Stimulated activated CD4-positive, alpha-beta T cell treated with anti-CD3 and anti-CD28 coated beads, Interleukin-2, amount 100 ng/mL, for 48 hours (primary cell): ENCODE measurements around the gene RNF215.
"Not testable (repeated sequence)": the region's sequence is repeated elsewhere in the genome, so short reads cannot be mapped to it uniquely, and the experiment has no call there.

Source experiments
- DNase-seq, 2 donors: peaks; one replicate each; pipeline ENCODE4 v3.0.0-alpha.2; 2020

The RNF215 gene

DNA sequence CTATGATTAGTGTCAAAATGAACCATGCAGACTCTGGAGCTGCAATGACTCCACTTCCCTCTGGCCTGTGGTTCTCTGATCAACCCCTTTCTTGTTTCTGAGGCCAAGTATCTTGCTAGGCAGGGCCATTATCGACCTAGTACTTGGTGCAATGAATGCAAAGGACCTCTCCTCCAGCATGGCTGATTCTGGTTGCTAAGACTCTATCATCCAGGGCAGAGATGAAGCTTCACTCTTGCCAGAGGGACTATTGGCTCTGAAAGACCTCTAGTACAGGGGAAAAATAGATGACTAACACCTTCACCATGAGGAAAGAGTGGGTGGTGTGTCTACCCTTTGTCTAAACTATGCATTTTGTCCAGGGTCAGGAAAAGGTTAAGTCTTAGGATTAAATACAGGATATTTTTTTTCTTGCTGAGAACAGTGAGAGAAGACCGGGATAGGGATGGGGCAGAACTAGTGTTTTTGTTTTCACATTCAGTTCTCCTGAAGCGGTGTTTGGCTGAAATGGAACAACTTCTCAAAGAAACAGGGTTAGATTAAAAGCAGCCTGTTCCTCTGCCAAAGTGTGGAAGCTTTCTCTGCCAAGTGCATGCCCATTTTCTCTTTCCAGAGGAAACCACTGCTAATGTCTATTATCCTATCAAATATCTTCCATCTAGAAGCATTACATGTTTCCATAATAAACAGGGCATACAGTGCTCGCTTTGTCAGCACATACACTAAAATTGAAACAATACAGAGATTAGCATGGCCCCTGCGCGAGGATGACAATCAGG is 33.3 kb upstream of the RNF215 start:
- no peak for DNase-seq

DNA sequence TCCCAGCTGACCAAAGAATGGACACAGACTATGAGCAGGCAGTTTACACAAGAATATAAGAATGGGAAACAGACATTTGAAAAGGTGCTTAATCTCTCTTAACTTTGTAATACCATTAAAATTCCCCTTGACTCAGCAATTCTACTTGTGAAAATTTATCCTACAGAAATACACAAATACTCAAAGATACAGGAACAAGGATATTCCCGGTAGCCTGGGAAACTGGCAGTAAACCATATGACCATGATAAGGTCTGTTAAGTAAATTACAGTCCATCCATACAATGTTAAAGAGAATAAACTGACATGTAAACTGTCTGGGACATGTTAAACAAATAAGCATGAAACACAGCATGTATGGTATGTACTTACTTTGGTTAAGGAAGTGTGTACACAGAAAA is 29.6 kb upstream of the RNF215 start:
- no peak for DNase-seq

DNA sequence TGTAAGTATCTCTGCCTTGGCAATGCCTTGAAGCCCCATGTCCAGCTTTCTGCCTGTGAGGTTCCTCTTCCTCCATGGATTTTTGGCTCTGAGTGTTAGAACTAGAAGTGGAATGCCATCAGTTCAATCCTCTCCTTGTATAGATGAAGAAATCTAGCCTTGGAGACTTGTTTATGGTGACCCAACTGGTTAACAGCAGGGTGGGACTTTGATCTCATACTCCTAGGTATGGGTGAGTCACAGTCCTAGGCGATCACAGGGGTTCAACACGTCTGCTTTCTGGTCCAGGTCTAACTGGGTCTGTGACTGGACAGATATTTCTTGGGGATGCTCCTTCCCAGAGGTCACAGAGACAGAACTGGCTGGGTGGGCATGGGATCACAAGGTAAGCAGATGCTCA is 29.2 kb upstream of the RNF215 start:
- DNase-seq, result no peak

DNA sequence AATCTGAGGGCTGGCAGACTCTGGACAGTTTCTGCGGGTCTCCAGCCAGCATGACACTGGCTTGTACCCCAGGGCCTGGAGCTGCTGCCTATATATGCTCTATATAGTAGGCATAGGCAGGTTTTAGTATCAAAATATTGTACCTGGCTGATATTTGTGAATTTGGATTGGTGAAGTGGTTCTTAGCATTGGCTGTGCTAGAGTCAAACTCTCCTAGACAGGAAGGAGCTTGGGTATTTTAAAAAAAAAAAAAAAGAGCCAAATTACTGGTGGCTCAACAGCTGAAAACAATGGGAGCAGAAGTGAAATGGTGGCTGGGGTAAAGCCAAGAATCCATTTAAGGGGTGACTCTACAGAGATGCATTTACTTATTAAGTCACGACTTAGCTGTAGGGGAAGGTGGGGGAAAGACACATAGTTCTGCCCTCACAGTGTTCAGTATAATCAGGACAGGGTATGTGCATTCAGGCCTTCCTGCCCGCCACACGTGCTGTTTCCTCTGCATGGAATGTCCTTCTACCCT is 27.4 kb upstream of the RNF215 start:
- no peak for DNase-seq

DNA sequence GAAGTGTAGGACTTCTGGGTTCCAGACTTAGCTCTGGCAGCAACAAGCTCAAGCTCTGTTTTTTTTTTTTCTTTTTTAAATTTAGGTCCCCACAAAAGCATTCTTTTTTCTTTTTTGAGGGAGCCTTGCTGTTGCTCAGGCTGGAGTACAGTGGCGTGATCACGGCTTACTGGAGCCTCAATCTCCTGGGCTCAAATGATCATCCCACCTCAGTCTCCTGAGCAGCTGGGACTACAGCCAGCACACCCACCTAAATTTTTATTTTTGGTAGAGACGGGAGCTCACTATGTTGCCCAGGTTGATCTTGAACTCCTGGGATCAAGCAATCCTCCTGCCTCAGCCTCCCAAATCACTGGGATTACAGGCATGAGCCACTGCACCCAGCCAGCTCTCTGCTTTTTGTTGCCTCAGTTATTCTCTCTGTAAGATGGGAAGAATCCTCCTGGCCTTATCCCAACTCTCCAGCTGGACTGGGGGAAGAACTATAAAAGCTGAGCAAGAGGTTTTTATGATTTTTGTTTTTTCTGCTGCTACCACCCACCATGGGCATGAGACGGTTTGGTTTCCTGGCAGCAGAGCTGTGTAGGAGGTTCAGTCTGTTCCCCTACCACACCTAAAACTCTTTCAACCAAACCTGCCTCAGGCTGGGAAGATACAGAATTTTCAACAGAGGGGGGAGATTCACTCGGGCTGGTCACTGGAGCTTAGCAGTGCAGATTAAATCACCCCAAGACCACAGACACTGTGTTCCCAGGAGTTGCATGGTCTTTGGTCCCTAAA is 26.7 kb upstream of the RNF215 start:
- DNase-seq, result no peak

DNA sequence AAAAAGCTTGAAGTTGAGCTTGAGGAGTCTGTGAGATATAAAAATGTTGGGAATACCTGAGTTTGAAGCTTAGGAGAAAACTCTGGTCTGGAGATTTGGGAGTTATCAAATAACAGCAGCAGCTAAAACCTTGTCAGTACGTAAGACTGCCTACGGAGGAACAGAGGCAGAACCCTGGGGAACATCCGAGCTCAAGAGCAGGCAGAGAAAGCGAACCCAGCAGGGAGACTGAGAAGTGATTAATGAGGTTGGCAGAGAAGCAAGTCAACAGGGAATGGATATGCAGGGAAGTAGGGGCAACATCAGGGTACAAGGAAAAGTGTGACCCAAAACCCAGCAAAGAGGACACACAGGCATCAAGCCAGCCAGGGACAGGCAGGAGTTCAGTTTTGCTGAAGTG is 25.8 kb upstream of the RNF215 start:
- DNase-seq, result no peak

DNA sequence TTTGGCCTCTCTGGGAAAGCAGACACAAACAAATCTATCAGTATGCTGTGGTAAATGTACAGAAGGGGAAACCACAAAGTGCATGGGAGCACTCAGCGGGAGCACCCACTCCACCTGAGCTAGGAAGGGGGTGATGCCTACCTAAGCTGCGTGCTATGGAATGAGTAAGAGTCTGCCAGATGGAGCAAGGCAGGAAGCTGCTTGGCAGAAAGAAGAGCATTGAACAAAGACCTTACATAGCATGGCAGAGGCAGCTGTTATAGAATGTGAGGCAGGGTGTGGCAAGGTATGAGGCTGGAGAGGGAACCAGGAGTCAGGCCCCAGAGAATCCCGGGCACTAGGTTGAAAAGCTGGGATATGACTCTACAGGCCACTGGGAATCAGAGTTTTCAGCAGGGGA is 24.6 kb upstream of the RNF215 start:
- no peak for DNase-seq

DNA sequence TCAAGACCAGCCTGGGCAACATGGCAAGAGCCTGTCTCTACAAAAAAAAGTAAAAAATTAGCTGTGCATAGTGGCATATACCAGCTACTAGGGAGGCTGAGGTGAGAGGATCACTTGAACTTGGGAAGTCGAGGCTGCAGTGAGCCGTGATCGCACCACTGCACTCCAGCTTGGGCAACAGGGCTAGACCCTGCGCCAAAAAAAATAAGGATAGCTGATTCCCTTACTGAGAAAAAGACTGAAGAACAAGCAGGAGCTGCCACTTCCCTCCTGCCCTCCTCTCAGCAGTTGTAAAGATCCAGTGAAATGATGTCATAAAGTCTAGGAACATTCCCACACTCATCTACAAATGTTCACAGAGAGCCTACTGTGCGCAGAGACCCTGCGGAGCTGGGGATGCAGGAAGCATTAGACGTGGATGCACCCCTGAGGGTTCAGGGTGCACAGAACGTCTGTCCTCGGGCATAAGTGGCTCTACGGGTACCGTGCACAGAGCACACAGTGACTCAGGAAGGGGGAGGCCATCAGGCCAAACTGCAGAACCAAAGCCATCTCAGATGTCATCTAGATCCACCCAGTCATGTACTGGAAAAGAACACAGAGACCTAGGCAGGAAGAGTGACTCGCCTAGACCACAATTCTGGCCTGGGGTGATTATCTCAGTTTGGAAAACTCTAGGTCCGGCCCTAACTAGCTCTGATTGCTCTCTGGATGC is 21.3 kb upstream of the RNF215 start:
- no peak for DNase-seq

DNA sequence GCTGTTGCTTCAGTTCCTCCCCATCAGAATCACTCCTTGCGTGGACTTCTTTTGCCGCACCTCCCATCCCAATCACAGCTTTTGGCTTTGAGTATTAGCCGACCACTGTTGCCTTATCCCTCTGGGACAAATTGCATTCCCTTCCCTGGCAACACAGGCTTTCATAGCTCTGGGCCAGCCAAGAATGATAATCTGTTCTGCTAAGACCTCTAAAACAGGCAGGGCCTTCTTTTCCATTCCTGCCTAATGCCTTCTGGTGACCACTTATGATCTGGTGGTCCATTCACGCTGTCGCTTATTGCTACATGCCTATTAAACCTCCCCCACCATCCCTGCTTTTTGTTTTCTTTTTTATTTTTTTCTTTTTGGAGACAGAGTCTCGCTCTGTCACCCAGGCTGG is 19.2 kb upstream of the RNF215 start:
- DNase-seq, result no peak

DNA sequence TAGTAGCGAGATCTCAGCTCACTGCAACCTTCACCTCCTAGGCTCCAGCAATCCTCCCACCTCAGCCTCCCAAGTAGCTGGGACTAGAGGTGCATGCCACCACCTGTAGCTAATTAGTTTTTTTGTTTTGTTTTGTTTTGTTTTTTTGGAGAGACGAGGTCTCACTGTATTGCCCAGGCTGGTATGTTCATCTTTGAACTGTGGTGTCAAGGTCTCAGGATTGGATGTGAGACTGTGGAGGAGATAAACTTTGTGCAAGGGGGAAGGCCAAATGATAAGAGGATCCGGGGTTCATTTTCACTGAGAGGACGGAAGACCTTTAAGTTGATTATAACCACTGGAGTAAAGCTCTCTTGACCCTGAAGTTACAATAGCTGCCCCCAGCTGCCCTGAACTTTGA is 18.5 kb upstream of the RNF215 start:
- no peak for DNase-seq

DNA sequence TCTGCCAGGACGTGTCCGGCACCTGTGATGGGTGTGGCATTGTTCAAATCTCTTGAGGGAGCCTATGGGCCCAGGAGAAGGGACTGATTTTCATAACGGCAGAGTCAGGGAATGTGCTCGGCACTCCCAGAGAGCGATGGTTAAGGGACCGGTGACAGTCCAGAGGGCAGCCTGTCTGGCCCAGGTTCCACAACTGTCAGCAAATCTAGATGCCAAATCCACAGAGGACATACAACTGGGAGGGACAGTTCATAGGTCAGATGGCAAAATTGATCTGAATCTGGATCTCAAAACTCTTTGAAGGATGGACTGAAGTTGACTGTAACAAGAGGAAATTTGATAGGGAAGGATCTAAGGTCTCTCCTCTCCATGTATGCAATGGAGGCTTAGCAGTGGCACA is 17.1 kb upstream of the RNF215 start:
- DNase-seq, result no peak

DNA sequence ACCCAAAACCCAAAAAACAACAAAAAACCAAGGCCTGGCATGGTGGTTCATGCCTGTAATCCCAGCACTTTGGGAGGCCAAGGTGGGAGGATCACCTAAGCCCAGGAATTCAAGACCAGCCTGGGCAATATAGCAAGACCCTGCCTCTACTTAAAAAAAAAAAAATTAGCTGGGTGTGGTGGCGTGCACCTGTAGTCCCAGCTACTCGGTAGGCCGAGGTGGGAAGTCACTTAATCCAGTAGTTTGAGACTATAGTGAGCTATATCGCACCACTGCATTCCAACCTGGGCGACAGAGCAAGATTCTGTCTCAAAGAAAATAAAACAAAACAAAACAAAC is 15.5 kb upstream of the RNF215 start:
- DNase-seq, result not testable (repeated sequence)

DNA sequence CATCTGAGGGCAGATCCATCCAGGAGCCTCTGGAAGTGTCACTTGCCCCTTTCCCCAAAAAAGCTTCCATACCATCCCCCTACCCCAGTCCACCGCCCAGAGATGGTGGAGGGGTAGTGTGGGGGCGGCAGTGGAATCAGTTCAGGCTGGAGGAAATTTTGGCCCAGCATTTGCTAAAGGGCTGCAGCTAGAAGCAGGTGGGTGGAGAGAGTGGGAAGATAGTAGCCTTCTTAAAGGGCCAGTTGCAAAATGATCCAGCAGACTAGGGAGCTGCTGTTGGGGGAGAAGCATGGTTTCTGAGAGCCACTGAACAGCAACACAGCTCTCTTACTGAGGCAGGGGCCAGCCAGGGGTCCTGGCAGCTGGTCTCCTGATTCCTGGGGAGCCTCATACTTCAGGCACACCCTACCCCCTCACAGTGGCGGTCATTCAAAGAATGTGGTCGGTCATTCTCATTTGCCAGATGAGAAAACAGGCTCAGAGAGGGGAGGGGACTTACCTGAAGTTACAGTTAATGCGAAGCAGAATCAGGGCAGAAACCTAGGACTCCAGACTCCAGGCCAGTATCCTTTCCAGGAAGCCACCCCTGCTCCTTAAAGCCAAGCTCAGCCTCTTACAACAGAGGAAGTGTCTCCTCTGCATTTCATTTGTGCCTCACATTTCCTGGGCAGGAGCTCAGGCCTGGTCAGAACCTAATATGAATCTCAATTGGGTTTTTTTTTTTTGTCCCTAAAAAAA is 15.0 kb upstream of the RNF215 start:
- no peak for DNase-seq

DNA sequence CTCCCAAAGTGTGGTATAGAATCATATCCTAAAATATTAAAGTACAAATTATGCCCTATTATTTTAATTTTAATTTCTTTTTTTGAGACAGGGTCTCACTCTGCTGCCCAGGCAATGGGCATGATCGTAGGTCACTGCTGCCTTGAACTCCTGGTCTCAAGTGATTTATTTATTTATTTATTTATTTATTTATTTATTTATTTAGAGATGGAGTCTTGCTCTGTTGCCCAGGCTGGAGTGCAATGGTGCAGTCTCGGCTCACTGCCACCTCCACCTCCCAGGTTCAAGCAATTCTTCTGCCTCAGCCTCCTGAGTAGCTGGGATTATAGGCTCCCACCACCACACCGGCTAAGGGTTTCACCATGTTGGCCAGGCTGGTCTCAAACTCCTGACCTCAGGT is 13.8 kb upstream of the RNF215 start:
- DNase-seq, result not testable (repeated sequence)

DNA sequence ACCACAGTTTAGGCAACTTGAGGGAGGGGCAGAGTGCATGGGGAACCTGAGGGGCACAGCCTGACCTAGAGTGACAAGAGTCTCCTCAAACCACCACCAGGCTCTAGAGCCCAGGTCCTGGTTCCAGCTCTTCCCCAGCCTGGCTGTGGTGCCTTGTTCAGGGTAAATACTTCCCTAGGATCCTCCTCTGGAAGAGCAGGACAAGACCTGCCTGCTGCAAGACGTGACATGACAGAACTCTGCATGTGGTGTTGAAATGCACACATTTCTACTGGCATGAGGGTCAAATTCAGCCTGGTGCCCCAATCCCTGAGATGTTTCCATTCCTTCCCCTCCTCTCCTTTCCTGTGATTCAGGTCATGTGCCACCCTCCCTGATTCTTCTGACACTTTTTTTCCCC is 12.9 kb upstream of the RNF215 start:
- no peak for DNase-seq

DNA sequence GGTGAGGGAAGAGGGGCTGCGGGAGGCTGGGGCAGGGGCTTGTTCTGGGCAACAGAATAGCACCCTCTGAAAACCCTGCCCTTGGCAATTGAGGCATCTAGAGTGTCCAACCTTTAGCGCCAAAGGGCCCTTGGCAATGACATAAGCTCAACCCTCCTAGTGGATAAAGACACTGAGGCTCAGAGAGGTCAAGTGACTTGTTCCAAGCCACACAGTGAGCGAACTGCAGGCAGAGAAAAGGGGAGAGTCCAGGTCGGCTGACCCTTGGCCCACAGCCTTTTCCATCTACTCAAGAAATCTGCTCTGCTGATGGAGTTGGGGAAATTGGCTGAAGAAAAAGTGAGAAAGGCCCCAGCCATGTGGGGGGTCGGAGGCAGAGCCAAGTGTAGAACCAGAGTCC is 12.5 kb upstream of the RNF215 start:
- DNase-seq, result no peak

DNA sequence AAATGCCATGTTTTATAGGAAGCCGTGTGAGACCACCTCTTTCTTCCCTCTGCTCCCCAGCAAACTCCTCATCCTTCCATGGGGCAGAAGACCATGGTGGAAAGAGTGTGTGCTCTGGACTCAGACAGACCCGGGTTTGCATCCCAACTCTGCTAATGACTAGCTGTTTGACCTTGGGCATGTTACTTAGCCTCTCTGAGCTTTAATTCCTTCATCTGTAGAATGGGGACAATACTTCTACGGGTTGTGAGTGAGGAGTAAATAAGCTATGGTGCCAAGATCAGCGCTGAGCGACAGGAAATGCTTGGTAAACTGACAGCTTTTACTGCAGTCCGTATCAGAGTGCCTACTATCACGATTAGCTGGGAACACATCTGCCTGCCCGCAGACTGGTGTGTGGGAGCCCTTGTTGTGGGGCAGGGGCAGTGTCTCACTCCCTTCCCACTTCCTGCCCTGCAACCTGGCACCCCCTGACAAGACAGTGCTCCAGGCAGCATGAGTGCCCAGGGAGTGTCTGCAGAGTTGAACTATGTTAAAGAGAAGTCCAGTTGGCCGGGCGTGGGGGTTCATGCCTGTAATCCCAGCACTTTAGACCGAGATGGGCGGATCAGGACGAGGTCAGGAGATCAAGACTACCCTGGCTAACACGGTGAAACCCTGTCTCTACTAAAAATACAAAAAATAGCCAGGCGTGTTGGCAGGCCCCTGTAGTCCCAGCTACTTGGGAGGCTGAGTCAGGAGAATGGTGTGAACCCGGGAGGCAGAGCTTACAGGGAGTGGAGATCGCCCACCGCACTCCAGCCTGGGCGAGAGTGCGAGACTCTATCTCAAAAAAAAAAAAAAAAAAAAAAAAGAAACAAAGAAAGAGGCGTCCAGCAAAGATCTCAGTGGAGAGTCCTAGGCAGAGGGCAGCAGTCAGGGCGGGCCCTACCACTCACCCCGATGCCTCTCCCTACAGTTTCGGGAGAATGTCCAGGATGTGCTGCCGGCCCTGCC is 11.8 kb upstream of the RNF215 start:
- DNase-seq, result no peak

DNA sequence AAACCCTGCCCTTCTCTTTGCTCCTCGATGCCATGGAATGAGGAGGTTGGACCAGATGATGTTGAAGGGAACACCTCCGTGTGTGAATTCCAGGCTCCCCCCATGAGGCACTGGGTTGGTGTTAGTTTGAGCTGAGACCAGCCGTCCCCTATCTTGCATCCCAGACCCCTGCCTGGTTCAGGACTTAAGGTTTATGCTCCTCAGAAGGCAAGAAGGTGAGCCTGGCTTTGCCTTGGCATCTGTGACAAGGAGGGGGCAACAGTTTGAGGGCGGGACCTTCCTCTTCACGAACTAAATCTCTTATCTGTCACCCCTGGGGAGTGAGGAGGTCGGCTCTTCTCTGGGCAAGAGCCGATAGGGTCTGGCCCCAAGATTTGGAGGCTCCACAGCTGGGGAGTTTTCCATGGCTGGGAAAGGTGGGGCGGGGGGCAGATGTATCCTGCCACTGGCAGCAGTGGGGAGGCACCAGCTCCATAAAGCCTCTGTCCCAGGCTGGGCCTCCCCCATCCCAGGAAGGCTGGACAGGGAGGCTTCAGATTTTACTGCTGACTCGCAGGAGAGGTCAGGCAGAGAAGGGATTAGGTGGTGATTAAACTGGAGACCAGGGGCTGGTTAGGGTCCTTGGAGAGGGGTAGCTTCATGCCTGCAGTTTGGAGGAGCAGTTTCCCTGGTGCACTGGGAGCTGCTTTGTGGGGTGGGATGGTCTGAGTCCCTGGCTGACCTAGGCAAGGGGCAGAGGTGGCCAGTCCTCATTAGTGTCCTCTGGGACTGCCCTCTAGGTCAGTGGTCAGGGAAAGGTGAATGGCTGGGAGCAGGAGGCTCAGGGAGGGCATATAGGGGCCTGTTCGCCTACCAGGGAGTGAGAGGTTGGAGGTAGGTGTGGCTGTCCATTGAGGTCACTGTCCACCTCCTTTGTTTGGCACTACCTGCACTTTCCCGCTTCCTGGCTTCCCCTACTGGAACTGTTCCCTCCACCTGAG is 10.7 kb upstream of the RNF215 start:
- no peak for DNase-seq

DNA sequence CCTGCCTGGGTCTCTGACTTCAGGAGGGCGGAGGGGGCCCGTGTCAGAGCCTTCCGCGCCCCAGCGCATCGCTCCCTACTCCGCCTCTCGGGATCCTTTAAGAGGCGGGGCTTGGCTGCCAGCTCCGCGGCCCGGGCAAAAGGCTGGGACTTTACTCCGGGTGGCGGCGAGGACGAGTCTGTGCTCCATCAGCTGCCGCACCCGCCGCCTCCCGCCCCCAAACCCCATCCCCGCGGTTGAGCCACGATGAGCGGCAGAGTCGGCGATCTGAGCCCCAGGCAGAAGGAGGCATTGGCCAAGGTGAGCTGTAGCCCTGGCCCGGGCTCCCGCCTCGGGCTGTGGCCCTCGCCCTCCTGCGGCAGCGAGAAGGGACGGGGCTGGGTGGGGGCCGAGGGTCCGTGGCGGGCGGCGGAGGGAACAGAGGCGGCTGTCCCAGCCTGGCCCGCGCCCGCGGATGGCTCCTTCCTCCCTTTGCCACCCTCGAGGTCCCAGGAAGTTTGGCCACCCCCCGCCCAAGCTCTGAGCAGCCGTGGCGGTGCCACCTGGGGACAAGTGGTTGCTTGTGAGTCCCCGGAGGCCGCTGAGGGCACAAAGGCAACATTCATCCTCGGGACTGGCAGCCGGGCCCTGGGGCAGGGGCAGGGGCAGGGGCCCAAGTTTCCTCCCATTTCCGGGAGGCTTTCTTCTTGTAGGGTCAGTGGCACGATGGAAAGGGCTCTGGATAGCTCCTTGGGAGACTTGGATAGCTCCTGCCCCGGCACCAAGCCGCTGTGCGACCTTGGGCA is 9.9 kb upstream of the RNF215 start, which contains the start of gene SEC14L2:
Gene SEC14L2 (plus strand): TSS at position 148 of the 785 bp plus-strand sequence. CDS start 99 bp downstream, at position 247.
- DNase-seq, result peak; percentile 60 to 63
